Sigmoid colon (tissue), 7 donors: ENCODE results near the gene SMG7. TPM values are rescaled to one million over a fixed set of nuclear protein-coding genes. Genes with fewer than 3 reads are reported as not detected.
A peak's percentile ranks its signal among the peaks of the same experiment; 100 is the strongest.

ENCODE experiments used
- DNase-seq: peaks from one replicate; pipeline ENCODE4 v3.0.0-alpha.2; 2019
- H3K27ac ChIP-seq, 4 donors: fragments of 200-600 bp; sonication (generic); one replicate each; pipeline ENCODE4 v1.5.1; 2016 to 2019; ENCODE audit warnings: mild to moderate bottlenecking in 1 of 4
- H3K27me3 ChIP-seq, 3 donors: fragments of 200-600 bp; sonication (generic); one replicate each; pipeline ENCODE4 v1.5.1; 2019; ENCODE audit warnings: mild to moderate bottlenecking in 1 of 3
- H3K36me3 ChIP-seq, 4 donors: fragments of 200-600 bp; sonication (generic); one replicate each; pipeline ENCODE4 v1.5.1; 2016 to 2019
- H3K4me1 ChIP-seq, 4 donors: fragments of 200-600 bp; sonication (generic); one replicate each; pipeline ENCODE4 v1.5.1; 2017 to 2019
- H3K4me3 ChIP-seq, 4 donors: fragments of 200-600 bp; sonication (generic); one replicate each; pipeline ENCODE4 v1.5.1; 2017 to 2019; ENCODE audit warnings: mild to moderate bottlenecking in 2 of 4, moderate library complexity in 1 of 4
- H3K9me3 ChIP-seq, 4 donors: fragments of 200-600 bp in 3 of 4; sonication (generic) in 3 of 4; one replicate each; pipeline versions ENCODE4 v1.5.1 to v1.6.1; 2013 to 2019
- EP300 ChIP-seq, 4 donors: sonication (generic); formaldehyde crosslinking; IDR thresholded peaks; one replicate each; pipeline ENCODE4 v1.6.1; 2017; ENCODE audit warnings: antibody characterized with exemption in 4 of 4
- POLR2A ChIP-seq, 2 donors: fragments of 450-650 bp; IDR thresholded peaks; one replicate each; pipeline ENCODE4 v1.6.1; 2016; ENCODE audit warnings: antibody characterized with exemption in 2 of 2, mild to moderate bottlenecking in 2 of 2, moderate library complexity in 2 of 2
- POLR2AphosphoS5 ChIP-seq, 4 donors: sonication (generic); formaldehyde crosslinking; IDR thresholded peaks; one replicate each; pipeline ENCODE4 v1.6.1; 2017; ENCODE audit warnings: antibody characterized with exemption in 4 of 4
- WGBS, 2 donors: extraction: QIAGEN DNeasy Blood & Tissue Kit; methylation state at CpG; one replicate each; pipeline ENCODE4 v1.1.7; 2013; 5-methylcytosine and 5-hydroxymethylcytosine counted together
- intact Hi-C: fragments of 100-400 bp; cut with DNase I; formaldehyde crosslinking; loops from one replicate; pipeline ENCODE4 v1.15.1; 2023
- polyA plus RNA-seq, 3 donors: library from polyadenylated mRNA; stranded (reverse); fragments of 200-250 nt; gene quantifications; one replicate each; pipeline ENCODE4 v1.2.3, GENCODE V29; 2013
- total RNA-seq, 4 donors: library from RNA; depleted of rRNA; stranded (reverse); fragments of >200 nt; gene quantifications; one replicate each; pipeline ENCODE4 v1.1.0, GENCODE V29; 2016
- TF ChIP-seq, protein P1 (sequence below), 4 experiments: fragments of 450-650 bp in 3 of 4; fragments of 200-600 bp in 1 of 4; IDR thresholded peaks; one replicate each; pipeline ENCODE4 v1.5.1; 2016 to 2019; ENCODE audit warnings: antibody characterized with exemption in 4 of 4, mild to moderate bottlenecking in 3 of 4, moderate library complexity in 2 of 4
- donor health status: healthy with polysubstance abuse.
- donor health status: Bipolar disorder and iron deficiency.
- donor health status: healthy.

The SMG7 gene
- total and polyA plus RNA-seq, 7 donors, result 16.8 to 46.5 (median 31.9) TPM

DNA sequence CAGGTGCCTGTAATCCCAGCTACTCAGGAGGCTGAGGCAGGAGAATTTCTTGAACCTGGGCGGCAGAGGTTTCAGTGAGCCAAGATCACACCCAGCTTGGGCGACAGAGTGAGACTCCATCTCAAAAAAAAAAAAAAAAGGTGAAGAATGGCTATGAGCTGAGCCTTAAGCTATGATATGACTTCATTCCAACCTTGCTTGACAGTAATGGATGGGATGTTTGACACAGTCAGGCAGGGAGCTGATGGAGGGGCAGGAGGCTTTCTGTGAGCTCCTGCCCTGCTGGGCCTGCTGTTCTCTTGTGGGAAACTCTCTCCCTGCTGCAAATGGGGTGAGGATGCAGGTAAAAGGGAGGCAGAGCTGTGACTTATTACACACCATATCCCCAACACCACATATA lies 90.4 kb downstream of the SMG7 start:
- Histone ChIP-seq H3K9me3 (no peaks in the 10 kb centered on the region), H3K4me1 (peaks cover 0 to 10% (median 4%) of the 10 kb centered on the region in 4 donors), H3K27ac (no peak overlapping the region), H3K27me3 (no peaks in the 10 kb centered on the region), H3K4me3 (no peak overlapping the region), H3K36me3 (peaks cover 0 to 6% (median 2%) of the 10 kb centered on the region in 4 donors)
- WGBS, 2 donors, result 92% methylated on average over 2 of the region's 2 CpGs
- DNase-seq, result no peak
- no peak for TF ChIP-seq POLR2AphosphoS5 (IDR thresholded peaks at IDR 0.05)
- TF ChIP-seq, protein P1, sequence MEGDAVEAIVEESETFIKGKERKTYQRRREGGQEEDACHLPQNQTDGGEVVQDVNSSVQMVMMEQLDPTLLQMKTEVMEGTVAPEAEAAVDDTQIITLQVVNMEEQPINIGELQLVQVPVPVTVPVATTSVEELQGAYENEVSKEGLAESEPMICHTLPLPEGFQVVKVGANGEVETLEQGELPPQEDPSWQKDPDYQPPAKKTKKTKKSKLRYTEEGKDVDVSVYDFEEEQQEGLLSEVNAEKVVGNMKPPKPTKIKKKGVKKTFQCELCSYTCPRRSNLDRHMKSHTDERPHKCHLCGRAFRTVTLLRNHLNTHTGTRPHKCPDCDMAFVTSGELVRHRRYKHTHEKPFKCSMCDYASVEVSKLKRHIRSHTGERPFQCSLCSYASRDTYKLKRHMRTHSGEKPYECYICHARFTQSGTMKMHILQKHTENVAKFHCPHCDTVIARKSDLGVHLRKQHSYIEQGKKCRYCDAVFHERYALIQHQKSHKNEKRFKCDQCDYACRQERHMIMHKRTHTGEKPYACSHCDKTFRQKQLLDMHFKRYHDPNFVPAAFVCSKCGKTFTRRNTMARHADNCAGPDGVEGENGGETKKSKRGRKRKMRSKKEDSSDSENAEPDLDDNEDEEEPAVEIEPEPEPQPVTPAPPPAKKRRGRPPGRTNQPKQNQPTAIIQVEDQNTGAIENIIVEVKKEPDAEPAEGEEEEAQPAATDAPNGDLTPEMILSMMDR (IDR thresholded peaks at IDR 0.05), result no peak
- no peak for TF ChIP-seq EP300 (IDR thresholded peaks at IDR 0.05)
- TF ChIP-seq POLR2A (IDR thresholded peaks at IDR 0.05), result no peak
- intact Hi-C loops, result no loop called here

GRCh38 chr1:183565261-183565660 lies 93.0 kb downstream of the SMG7 start:
- DNase-seq, result no peak
- Histone ChIP-seq H3K4me3 (no peak overlapping the region), H3K36me3 (no peaks in the 10 kb centered on the region), H3K27ac (no peak overlapping the region), H3K9me3 (no peaks in the 10 kb centered on the region), H3K4me1 (peaks cover 0 to 14% (median 4%) of the 10 kb centered on the region in 4 donors), H3K27me3 (no peaks in the 10 kb centered on the region)
- WGBS, 2 donors, result 58 to 63% methylated on average over 4 of the region's 4 CpGs
- TF ChIP-seq POLR2AphosphoS5 (IDR thresholded peaks at IDR 0.05), result no peak
- no peak for TF ChIP-seq EP300 (IDR thresholded peaks at IDR 0.05)
- TF ChIP-seq, protein P1 (IDR thresholded peaks at IDR 0.05), result no peak
- no peak for TF ChIP-seq POLR2A (IDR thresholded peaks at IDR 0.05)
- intact Hi-C loops, result no loop called here

DNA sequence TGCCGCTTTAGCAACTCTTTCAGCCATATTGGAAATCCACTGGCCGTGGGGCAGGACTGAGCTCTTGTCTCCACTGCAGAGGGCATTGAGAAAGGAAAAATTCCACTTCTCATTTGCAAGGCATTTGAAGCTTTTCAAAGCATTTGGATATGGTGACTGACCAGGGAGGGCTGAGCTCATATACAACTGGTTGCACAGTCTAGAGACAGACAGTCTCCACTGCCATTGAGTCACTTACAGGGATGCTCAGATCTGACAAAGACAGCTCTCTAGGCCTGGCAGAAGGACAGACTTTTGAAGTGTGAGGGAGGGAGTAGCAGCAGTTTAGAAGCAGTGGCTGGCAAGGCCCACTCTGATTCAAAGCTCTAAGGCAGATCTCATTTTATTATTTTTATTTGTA lies 93.7 kb downstream of the SMG7 start:
- no peak for DNase-seq
- TF ChIP-seq, protein P1 (IDR thresholded peaks at IDR 0.05), result no peak
- TF ChIP-seq EP300 (IDR thresholded peaks at IDR 0.05), result no peak
- no peak for TF ChIP-seq POLR2AphosphoS5 (IDR thresholded peaks at IDR 0.05)
- TF ChIP-seq POLR2A (IDR thresholded peaks at IDR 0.05), result no peak
- no peaks in the 10 kb centered on the region for H3K9me3 ChIP-seq
- intact Hi-C loops, result no loop called here
- H3K27me3 ChIP-seq, result no peaks in the 10 kb centered on the region
- no peaks in the 10 kb centered on the region for H3K36me3 ChIP-seq
- WGBS, 2 donors, result 95 to 97% methylated on average over 2 of the region's 2 CpGs
- H3K4me3 ChIP-seq, result no peak overlapping the region
- H3K4me1 ChIP-seq, result peaks cover 0 to 17% (median 7%) of the 10 kb centered on the region in 4 donors
- no peak overlapping the region for H3K27ac ChIP-seq

GRCh38 chr1:183567584-183567983 lies 95.3 kb downstream of the SMG7 start:
- Histone ChIP-seq H3K4me1 (peaks cover 0 to 23% (median 12%) of the 10 kb centered on the region in 4 donors), H3K27ac (peak overlapping the region in 2 of 4 donors; percentile 40 to 54), H3K9me3 (no peaks in the 10 kb centered on the region), H3K27me3 (no peaks in the 10 kb centered on the region), H3K36me3 (no peaks in the 10 kb centered on the region), H3K4me3 (no peak overlapping the region)
- no peak for DNase-seq
- intact Hi-C loops, result no loop called here
- 36 to 41% methylated on average over 5 of the region's 5 CpGs for WGBS, 2 donors
- TF ChIP-seq EP300 (IDR thresholded peaks at IDR 0.05), result peak in 1 of 4 donors; percentile 4
- TF ChIP-seq POLR2AphosphoS5 (IDR thresholded peaks at IDR 0.05), result no peak

- no peak overlapping the region for H3K4me3 ChIP-seq
- intact Hi-C loops, result no loop called here
- TF ChIP-seq EP300 (IDR thresholded peaks at IDR 0.05), result peak in 1 of 4 donors; percentile 56
- TF ChIP-seq POLR2AphosphoS5 (IDR thresholded peaks at IDR 0.05), result peak in 1 of 4 donors; percentile 28
- TF ChIP-seq, protein P1 (IDR thresholded peaks at IDR 0.05), result no peak
- TF ChIP-seq POLR2A (IDR thresholded peaks at IDR 0.05), result no peak
- H3K4me1 ChIP-seq, result peaks cover 0 to 23% (median 12%) of the 10 kb centered on the region in 4 donors
- peak; percentile 74 for DNase-seq
- no peaks in the 10 kb centered on the region for H3K27me3 ChIP-seq
- H3K27ac ChIP-seq, result peak overlapping the region in 2 of 4 donors; percentile 40 to 55
- no peaks in the 10 kb centered on the region for H3K36me3 ChIP-seq
- H3K9me3 ChIP-seq, result no peaks in the 10 kb centered on the region
- WGBS, 2 donors, result 78 to 83% methylated on average over 12 of the region's 12 CpGs
Measured at GRCh38 chr1:183568176-183569021, 96.1 kb downstream of the SMG7 start.
